GM23338 (cell line): ENCODE data around the gene CTU1.

Experiments
- POLR2AphosphoS5 ChIP-seq: IDR thresholded peaks from 2 replicates; pipeline ENCODE4 v1.6.1; 2016; ENCODE audit warnings: antibody characterized with exemption, low read depth
- ZNF331 ChIP-seq: fragments of 250-450 bp; sonication (Bioruptor Pico); IDR thresholded peaks from 2 replicates; pipeline ENCODE4 v1.5.0; 2020; ENCODE audit warnings: low read depth, mild to moderate bottlenecking, moderate library complexity
- TF ChIP-seq, protein P1 (sequence below), 2 experiments: fragments of 200-600 bp in 1 of 2; sonication (generic) in 1 of 2; conservative IDR thresholded peaks; 2 replicates each; pipeline versions ENCODE4 v1.5.1 to v1.6.1; 2016 to 2017; ENCODE audit warnings: antibody characterized with exemption in 2 of 2, low read depth in 2 of 2, mild to moderate bottlenecking in 2 of 2, moderate library complexity in 1 of 2
- TF ChIP-seq, protein P2 (sequence below): IDR thresholded peaks from one replicate; pipeline ENCODE4 v1.6.1; 2018; ENCODE audit warnings: antibody characterized with exemption; ENCODE audit not compliant: unreplicated experiment

DNA sequence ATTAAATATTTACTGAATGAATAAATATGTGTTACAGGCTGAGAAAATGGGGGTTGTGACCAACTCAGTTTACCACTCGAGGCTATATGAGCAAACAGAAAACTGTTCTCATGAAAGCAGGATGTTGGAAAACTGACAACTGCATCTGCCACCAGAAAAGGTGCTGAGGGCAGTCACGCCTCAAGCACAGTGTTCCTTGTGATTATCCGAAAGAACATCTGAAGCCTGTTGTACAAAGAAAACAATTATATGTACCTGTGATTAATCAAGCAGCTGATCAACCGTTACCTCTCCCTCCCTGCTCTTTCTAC, 37.2 kb downstream of the CTU1 start:
- TF ChIP-seq, protein P1, sequence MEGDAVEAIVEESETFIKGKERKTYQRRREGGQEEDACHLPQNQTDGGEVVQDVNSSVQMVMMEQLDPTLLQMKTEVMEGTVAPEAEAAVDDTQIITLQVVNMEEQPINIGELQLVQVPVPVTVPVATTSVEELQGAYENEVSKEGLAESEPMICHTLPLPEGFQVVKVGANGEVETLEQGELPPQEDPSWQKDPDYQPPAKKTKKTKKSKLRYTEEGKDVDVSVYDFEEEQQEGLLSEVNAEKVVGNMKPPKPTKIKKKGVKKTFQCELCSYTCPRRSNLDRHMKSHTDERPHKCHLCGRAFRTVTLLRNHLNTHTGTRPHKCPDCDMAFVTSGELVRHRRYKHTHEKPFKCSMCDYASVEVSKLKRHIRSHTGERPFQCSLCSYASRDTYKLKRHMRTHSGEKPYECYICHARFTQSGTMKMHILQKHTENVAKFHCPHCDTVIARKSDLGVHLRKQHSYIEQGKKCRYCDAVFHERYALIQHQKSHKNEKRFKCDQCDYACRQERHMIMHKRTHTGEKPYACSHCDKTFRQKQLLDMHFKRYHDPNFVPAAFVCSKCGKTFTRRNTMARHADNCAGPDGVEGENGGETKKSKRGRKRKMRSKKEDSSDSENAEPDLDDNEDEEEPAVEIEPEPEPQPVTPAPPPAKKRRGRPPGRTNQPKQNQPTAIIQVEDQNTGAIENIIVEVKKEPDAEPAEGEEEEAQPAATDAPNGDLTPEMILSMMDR (conservative IDR thresholded peaks at IDR 0.05; ENCODE audit: low read depth in 2 of 2) = no peak
- TF ChIP-seq ZNF331 (no peak), POLR2AphosphoS5 (no peak)
- TF ChIP-seq, protein P2, sequence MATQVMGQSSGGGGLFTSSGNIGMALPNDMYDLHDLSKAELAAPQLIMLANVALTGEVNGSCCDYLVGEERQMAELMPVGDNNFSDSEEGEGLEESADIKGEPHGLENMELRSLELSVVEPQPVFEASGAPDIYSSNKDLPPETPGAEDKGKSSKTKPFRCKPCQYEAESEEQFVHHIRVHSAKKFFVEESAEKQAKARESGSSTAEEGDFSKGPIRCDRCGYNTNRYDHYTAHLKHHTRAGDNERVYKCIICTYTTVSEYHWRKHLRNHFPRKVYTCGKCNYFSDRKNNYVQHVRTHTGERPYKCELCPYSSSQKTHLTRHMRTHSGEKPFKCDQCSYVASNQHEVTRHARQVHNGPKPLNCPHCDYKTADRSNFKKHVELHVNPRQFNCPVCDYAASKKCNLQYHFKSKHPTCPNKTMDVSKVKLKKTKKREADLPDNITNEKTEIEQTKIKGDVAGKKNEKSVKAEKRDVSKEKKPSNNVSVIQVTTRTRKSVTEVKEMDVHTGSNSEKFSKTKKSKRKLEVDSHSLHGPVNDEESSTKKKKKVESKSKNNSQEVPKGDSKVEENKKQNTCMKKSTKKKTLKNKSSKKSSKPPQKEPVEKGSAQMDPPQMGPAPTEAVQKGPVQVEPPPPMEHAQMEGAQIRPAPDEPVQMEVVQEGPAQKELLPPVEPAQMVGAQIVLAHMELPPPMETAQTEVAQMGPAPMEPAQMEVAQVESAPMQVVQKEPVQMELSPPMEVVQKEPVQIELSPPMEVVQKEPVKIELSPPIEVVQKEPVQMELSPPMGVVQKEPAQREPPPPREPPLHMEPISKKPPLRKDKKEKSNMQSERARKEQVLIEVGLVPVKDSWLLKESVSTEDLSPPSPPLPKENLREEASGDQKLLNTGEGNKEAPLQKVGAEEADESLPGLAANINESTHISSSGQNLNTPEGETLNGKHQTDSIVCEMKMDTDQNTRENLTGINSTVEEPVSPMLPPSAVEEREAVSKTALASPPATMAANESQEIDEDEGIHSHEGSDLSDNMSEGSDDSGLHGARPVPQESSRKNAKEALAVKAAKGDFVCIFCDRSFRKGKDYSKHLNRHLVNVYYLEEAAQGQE = no peak
